A549 (cell line): ENCODE measurements around the gene IL1R1.

ENCODE experiments used
- CEBPB ChIP-seq, 2 experiments: fragments of >200 bp in 1 of 2; sonication (Bioruptor Twin) in 1 of 2; formaldehyde crosslinking in 1 of 2; IDR thresholded peaks; 2 replicates each; pipeline ENCODE4 v1.6.1; 2012 to 2016
- JUN ChIP-seq, 2 experiments: fragments of >200 bp; sonication (Bioruptor Twin); formaldehyde crosslinking; IDR thresholded peaks; 2 replicates in 1 of 2; 3 replicates in 1 of 2; pipeline ENCODE4 v1.6.1; 2016 to 2017
- POLR2A ChIP-seq: IDR thresholded peaks from 2 replicates; pipeline ENCODE4 v1.6.1; 2012; ENCODE audit warnings: mild to moderate bottlenecking, low read length
- SMC3 ChIP-seq: fragments of >200 bp; sonication (Bioruptor Twin); formaldehyde crosslinking; IDR thresholded peaks from 3 replicates; pipeline ENCODE4 v1.6.1; 2018; ENCODE audit warnings: inconsistent platforms
- TF ChIP-seq, protein P1 (sequence below): fragments of >200 bp; sonication (Bioruptor Twin); formaldehyde crosslinking; IDR thresholded peaks from 3 replicates; pipeline ENCODE4 v1.5.1; 2016
- TF ChIP-seq, protein P2 (sequence below): fragments of 150-350 bp; IDR thresholded peaks from 2 replicates; pipeline ENCODE4 v1.6.1; 2014; ENCODE audit warnings: low read depth, mild to moderate bottlenecking, low read length
- TF ChIP-seq, protein P3 (sequence below): IDR thresholded peaks from 2 replicates; pipeline ENCODE4 v1.6.1; 2012
- TF ChIP-seq, protein P4 (sequence below): IDR thresholded peaks from 2 replicates; pipeline ENCODE4 v1.6.1; 2012

DNA sequence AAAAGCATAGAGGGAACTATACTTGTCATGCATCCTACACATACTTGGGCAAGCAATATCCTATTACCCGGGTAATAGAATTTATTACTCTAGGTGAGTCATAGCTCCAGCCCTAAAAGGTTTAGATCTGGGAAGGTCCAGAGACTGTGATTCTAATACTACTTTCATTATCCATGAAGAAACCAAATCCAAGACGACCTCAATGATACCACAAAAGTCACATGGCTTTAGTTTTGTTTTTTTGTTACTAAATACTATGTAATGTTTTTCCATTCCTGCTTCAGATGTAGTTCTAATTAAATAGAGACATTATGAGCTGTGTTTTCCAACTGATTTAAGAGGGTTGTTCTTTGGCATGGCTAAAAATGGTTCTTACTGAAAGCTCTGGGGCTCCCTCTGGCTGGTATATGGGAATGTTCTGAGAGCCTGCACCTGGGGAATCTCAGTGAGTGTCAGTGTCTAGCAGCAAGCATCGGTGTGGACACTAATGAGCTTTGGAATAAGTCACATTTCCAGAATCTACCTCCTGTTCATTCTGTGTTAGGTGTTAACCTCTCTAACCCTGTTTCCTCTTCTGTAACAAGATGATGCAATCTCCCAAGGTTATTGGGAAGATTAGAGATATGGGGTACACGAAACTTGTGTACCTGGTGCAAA is 23.8 kb downstream of the IL1R1 start:
- TF ChIP-seq, protein P1, sequence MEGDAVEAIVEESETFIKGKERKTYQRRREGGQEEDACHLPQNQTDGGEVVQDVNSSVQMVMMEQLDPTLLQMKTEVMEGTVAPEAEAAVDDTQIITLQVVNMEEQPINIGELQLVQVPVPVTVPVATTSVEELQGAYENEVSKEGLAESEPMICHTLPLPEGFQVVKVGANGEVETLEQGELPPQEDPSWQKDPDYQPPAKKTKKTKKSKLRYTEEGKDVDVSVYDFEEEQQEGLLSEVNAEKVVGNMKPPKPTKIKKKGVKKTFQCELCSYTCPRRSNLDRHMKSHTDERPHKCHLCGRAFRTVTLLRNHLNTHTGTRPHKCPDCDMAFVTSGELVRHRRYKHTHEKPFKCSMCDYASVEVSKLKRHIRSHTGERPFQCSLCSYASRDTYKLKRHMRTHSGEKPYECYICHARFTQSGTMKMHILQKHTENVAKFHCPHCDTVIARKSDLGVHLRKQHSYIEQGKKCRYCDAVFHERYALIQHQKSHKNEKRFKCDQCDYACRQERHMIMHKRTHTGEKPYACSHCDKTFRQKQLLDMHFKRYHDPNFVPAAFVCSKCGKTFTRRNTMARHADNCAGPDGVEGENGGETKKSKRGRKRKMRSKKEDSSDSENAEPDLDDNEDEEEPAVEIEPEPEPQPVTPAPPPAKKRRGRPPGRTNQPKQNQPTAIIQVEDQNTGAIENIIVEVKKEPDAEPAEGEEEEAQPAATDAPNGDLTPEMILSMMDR, result peak; percentile 66
- TF ChIP-seq, protein P2, sequence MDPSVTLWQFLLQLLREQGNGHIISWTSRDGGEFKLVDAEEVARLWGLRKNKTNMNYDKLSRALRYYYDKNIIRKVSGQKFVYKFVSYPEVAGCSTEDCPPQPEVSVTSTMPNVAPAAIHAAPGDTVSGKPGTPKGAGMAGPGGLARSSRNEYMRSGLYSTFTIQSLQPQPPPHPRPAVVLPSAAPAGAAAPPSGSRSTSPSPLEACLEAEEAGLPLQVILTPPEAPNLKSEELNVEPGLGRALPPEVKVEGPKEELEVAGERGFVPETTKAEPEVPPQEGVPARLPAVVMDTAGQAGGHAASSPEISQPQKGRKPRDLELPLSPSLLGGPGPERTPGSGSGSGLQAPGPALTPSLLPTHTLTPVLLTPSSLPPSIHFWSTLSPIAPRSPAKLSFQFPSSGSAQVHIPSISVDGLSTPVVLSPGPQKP, result no peak
- TF ChIP-seq SMC3 (peak; percentile 93), JUN (IDR thresholded peaks at IDR 0.05) (no peak), POLR2A (no peak), CEBPB (IDR thresholded peaks at IDR 0.05) (no peak; a peak in 1 of 4 replicates)
- TF ChIP-seq, protein P3, sequence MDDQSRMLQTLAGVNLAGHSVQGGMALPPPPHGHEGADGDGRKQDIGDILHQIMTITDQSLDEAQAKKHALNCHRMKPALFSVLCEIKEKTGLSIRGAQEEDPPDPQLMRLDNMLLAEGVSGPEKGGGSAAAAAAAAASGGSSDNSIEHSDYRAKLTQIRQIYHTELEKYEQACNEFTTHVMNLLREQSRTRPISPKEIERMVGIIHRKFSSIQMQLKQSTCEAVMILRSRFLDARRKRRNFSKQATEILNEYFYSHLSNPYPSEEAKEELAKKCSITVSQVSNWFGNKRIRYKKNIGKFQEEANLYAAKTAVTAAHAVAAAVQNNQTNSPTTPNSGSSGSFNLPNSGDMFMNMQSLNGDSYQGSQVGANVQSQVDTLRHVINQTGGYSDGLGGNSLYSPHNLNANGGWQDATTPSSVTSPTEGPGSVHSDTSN, result no peak
- TF ChIP-seq, protein P4, sequence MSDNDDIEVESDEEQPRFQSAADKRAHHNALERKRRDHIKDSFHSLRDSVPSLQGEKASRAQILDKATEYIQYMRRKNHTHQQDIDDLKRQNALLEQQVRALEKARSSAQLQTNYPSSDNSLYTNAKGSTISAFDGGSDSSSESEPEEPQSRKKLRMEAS, result no peak
